Measurements from ENCODE around the gene TMEM169. TPM values are rescaled to one million over a fixed set of nuclear protein-coding genes. Genes with fewer than 3 reads are reported as not detected.

The TMEM169 gene
- polyA plus RNA-seq, 2 of the 4 experiments (the other 2 are of a cell fraction) = 0.54 to 0.81 TPM

DNA sequence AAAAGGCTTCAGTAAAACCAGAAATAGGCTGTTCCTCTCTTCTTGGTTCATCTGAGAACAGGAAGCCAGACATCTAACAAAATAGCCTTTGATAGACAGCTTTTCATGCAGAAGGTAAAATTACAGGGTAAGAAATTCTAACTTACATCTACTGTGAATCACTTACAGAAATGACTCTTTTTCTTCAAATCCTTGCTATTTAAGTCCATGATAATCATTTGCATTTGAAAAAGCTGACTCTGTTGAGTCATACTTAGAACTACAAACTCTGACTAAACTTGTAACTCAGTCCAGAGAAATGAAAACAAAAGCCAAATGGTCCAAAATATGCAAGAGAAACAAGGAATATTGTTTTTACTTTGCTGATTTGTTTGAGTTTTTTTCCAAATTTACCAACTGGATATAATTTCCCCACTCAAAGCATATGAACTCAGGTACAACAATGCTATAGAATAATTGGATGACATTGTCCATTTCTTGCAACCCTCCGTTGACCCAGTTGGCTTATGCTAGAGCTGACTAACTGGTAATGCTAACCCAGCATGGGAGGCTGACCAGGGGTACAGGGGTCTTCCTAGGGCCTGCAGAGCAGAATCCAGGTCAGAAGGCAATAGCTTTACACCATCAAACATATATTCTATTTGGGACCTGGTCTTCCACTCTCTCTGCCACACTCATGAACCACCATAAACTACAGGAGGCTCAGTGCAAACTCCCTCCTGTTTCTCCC is 49.6 kb upstream of the TMEM169 start:
- ATAC-seq = no peak
- no peak overlapping the region for H3K4me2 ChIP-seq
- no peak overlapping the region for H3K27ac ChIP-seq
- TF ChIP-seq PHF8 (IDR thresholded peaks at IDR 0.05; ENCODE audit: borderline replicate concordance, low read depth) (no peak), SREBF2 (IDR thresholded peaks at IDR 0.05) (no peak), RCOR1 (IDR thresholded peaks at IDR 0.05; ENCODE audit: low read depth, low read length) (no peak), BHLHE40 (IDR thresholded peaks at IDR 0.05; ENCODE audit: low read depth, low read length) (no peak), CEBPB (IDR thresholded peaks at IDR 0.05) (no peak), POLR2AphosphoS2 (conservative IDR thresholded peaks at IDR 0.05; ENCODE audit: low read length) (no peak), RARB (CRISPR knock-in tag; IDR thresholded peaks at IDR 0.05) (no peak), SMC3 (IDR thresholded peaks at IDR 0.05) (no peak), RNF2 (IDR thresholded peaks at IDR 0.05; ENCODE audit: borderline replicate concordance, low read depth) (no peak), NFE2L2 (conservative IDR thresholded peaks at IDR 0.05; ENCODE audit: low read length) (no peak), HEYL (CRISPR knock-in tag; IDR thresholded peaks at IDR 0.05) (no peak), MAFK (IDR thresholded peaks at IDR 0.05; ENCODE audit: partially characterized antibody) (no peak)
- TF ChIP-seq, protein P1, sequence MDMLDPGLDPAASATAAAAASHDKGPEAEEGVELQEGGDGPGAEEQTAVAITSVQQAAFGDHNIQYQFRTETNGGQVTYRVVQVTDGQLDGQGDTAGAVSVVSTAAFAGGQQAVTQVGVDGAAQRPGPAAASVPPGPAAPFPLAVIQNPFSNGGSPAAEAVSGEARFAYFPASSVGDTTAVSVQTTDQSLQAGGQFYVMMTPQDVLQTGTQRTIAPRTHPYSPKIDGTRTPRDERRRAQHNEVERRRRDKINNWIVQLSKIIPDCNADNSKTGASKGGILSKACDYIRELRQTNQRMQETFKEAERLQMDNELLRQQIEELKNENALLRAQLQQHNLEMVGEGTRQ (IDR thresholded peaks at IDR 0.05) = no peak
- TF ChIP-seq, protein P2, sequence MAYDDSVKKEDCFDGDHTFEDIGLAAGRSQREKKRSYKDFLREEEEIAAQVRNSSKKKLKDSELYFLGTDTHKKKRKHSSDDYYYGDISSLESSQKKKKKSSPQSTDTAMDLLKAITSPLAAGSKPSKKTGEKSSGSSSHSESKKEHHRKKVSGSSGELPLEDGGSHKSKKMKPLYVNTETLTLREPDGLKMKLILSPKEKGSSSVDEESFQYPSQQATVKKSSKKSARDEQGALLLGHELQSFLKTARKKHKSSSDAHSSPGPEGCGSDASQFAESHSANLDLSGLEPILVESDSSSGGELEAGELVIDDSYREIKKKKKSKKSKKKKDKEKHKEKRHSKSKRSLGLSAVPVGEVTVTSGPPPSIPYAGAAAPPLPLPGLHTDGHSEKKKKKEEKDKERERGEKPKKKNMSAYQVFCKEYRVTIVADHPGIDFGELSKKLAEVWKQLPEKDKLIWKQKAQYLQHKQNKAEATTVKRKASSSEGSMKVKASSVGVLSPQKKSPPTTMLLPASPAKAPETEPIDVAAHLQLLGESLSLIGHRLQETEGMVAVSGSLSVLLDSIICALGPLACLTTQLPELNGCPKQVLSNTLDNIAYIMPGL (CRISPR knock-in tag; IDR thresholded peaks at IDR 0.05; ENCODE audit: borderline replicate concordance) = no peak
- TF ChIP-seq, protein P3, sequence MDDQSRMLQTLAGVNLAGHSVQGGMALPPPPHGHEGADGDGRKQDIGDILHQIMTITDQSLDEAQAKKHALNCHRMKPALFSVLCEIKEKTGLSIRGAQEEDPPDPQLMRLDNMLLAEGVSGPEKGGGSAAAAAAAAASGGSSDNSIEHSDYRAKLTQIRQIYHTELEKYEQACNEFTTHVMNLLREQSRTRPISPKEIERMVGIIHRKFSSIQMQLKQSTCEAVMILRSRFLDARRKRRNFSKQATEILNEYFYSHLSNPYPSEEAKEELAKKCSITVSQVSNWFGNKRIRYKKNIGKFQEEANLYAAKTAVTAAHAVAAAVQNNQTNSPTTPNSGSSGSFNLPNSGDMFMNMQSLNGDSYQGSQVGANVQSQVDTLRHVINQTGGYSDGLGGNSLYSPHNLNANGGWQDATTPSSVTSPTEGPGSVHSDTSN (IDR thresholded peaks at IDR 0.05) = no peak
- TF ChIP-seq, protein P4, sequence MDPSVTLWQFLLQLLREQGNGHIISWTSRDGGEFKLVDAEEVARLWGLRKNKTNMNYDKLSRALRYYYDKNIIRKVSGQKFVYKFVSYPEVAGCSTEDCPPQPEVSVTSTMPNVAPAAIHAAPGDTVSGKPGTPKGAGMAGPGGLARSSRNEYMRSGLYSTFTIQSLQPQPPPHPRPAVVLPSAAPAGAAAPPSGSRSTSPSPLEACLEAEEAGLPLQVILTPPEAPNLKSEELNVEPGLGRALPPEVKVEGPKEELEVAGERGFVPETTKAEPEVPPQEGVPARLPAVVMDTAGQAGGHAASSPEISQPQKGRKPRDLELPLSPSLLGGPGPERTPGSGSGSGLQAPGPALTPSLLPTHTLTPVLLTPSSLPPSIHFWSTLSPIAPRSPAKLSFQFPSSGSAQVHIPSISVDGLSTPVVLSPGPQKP (IDR thresholded peaks at IDR 0.05; ENCODE audit: low read depth, low read length) = no peak
- TF ChIP-seq, protein P5, sequence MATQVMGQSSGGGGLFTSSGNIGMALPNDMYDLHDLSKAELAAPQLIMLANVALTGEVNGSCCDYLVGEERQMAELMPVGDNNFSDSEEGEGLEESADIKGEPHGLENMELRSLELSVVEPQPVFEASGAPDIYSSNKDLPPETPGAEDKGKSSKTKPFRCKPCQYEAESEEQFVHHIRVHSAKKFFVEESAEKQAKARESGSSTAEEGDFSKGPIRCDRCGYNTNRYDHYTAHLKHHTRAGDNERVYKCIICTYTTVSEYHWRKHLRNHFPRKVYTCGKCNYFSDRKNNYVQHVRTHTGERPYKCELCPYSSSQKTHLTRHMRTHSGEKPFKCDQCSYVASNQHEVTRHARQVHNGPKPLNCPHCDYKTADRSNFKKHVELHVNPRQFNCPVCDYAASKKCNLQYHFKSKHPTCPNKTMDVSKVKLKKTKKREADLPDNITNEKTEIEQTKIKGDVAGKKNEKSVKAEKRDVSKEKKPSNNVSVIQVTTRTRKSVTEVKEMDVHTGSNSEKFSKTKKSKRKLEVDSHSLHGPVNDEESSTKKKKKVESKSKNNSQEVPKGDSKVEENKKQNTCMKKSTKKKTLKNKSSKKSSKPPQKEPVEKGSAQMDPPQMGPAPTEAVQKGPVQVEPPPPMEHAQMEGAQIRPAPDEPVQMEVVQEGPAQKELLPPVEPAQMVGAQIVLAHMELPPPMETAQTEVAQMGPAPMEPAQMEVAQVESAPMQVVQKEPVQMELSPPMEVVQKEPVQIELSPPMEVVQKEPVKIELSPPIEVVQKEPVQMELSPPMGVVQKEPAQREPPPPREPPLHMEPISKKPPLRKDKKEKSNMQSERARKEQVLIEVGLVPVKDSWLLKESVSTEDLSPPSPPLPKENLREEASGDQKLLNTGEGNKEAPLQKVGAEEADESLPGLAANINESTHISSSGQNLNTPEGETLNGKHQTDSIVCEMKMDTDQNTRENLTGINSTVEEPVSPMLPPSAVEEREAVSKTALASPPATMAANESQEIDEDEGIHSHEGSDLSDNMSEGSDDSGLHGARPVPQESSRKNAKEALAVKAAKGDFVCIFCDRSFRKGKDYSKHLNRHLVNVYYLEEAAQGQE (IDR thresholded peaks at IDR 0.05) = no peak
- TF ChIP-seq, protein P6, sequence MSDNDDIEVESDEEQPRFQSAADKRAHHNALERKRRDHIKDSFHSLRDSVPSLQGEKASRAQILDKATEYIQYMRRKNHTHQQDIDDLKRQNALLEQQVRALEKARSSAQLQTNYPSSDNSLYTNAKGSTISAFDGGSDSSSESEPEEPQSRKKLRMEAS (IDR thresholded peaks at IDR 0.05) = no peak
- H3K9me3 ChIP-seq = no peaks in the 10 kb centered on the region
- ChIA-PET CTCF (interaction anchor here (1.6 to 5.0 kb wide), 4 partner anchors 8 to 82 kb away, joined by 6 to 31 read pairs (median 13); no protein-coding TSS in a partner anchor), POLR2A (no interaction called here)
- no peak for DNase-seq (ENCODE audit: low read depth in 1 of 2, low spot score in 1 of 2)
- H3K4me1 ChIP-seq = no peaks in the 10 kb centered on the region
- no peak overlapping the region for H3K4me3 ChIP-seq
- WGBS (ENCODE audit: missing lambda C conversion rate) = 90% methylated on average over 1 of the region's 1 CpG
- FAIRE-seq = no peak
